H1 (cell line): Measurements from ENCODE around the gene UBR2. TPM values are rescaled to one million over a fixed set of nuclear protein-coding genes. Genes with fewer than 3 reads are reported as not detected.

Source experiments
- CTCF ChIA-PET: fragments of 300-600 bp; sonication (Branson Sonifier 250); formaldehyde crosslinking; loops from one replicate; lab custom pipeline; 2021; ENCODE audit not compliant: partially characterized antibody; lab: Charles Lee
- POLR2A ChIA-PET: fragments of 300-600 bp; sonication (Branson Sonifier 250); formaldehyde crosslinking; loops from one replicate; lab custom pipeline; 2021; ENCODE audit warnings: inconsistent platforms; ENCODE audit not compliant: partially characterized antibody; lab: Charles Lee
- DNase-seq, 2 experiments: peaks; one replicate each; pipeline versions ENCODE4 v3.0.0 to v3.0.0-alpha.2; 2010 to 2022; ENCODE audit warnings: low spot score in 2 of 2, low read depth in 1 of 2, mixed read lengths in 1 of 2
- FAIRE-seq: peaks from 2 replicates; lab custom pipeline; 2011; peaks lifted over from hg19 to GRCh38; lab: Jason Lieb, UNC
- H2AFZ ChIP-seq: 2 replicates; pipeline ENCODE4 v1.8.1; 2012; ENCODE audit warnings: low read length, inconsistent platforms
- H2AK5ac ChIP-seq: 2 replicates; pipeline ENCODE4 v1.6.1; 2013; ENCODE audit warnings: low read depth, low read length
- H2BK120ac ChIP-seq: replicated peaks from 2 replicates; pipeline ENCODE3; 2013; ENCODE audit warnings: low read depth, low read length, inconsistent platforms
- H2BK12ac ChIP-seq: 2 replicates; pipeline ENCODE4 v1.6.1; 2013; ENCODE audit warnings: low read depth, low read length
- H2BK15ac ChIP-seq: 2 replicates; pipeline ENCODE4 v1.6.1; 2013; ENCODE audit warnings: low read length
- H2BK20ac ChIP-seq: 2 replicates; pipeline ENCODE4 v1.6.1; 2013; ENCODE audit warnings: low read length
- H2BK5ac ChIP-seq: 2 replicates; pipeline ENCODE4 v1.6.1; 2013; ENCODE audit warnings: low read depth, low read length
- H3K14ac ChIP-seq: 2 replicates; pipeline ENCODE4 v1.6.1; 2013; ENCODE audit warnings: inconsistent platforms; ENCODE audit not compliant: insufficient read length
- H3K18ac ChIP-seq: 2 replicates; pipeline ENCODE4 v1.6.1; 2013; ENCODE audit warnings: low read length; ENCODE audit errors: extremely low read depth
- H3K23ac ChIP-seq: 2 replicates; pipeline ENCODE4 v1.6.1; 2013; ENCODE audit warnings: inconsistent platforms; ENCODE audit not compliant: insufficient read length
- H3K23me2 ChIP-seq: 2 replicates; pipeline ENCODE4 v1.6.1; 2013; ENCODE audit warnings: low read depth, low read length
- H3K27ac ChIP-seq: 2 replicates; pipeline ENCODE4 v1.6.1; 2011; ENCODE audit warnings: low read depth, low read length, inconsistent platforms
- H3K27me3 ChIP-seq, 4 experiments: replicated peaks in 1 of 4; 1 replicate in 1 of 4; 2 replicates in 3 of 4; pipeline versions ENCODE4 v1.6.1 to v1.8.1; 2011 to 2013; ENCODE audit warnings: low read length in 3 of 4, mild to moderate bottlenecking in 3 of 4, inconsistent platforms in 2 of 4, mixed read lengths in 2 of 4, moderate library complexity in 1 of 4; ENCODE audit not compliant: control insufficient read depth in 3 of 4, insufficient read depth in 3 of 4; ENCODE audit errors: extremely low read depth in 1 of 4
- H3K36me3 ChIP-seq, 4 experiments: 2 replicates each; pipeline versions ENCODE4 v1.6.1 to v1.8.1; 2011 to 2013; ENCODE audit warnings: mild to moderate bottlenecking in 4 of 4, low read length in 3 of 4, moderate library complexity in 2 of 4, control low read depth in 1 of 4, inconsistent platforms in 1 of 4; ENCODE audit not compliant: insufficient read depth in 4 of 4, control insufficient read depth in 2 of 4
- H3K4ac ChIP-seq: replicated peaks from 2 replicates; pipeline ENCODE3; 2013; ENCODE audit warnings: low read length, low read depth, mixed read lengths, inconsistent platforms; ENCODE audit not compliant: insufficient read length
- H3K4me1 ChIP-seq, 4 experiments: replicated peaks in 1 of 4; 1 replicate in 1 of 4; 2 replicates in 3 of 4; pipeline versions ENCODE4 v1.6.1 to v1.8.1; 2011 to 2013; ENCODE audit warnings: low read length in 3 of 4, inconsistent platforms in 2 of 4, mixed read lengths in 1 of 4; ENCODE audit not compliant: insufficient read depth in 4 of 4, control insufficient read depth in 3 of 4
- H3K4me2 ChIP-seq, 2 experiments: 2 replicates each; pipeline versions ENCODE4 v1.6.1 to v1.8.1; 2011 to 2013; ENCODE audit warnings: low read depth in 2 of 2, low read length in 2 of 2, control low read depth in 1 of 2, inconsistent platforms in 1 of 2, mild to moderate bottlenecking in 1 of 2; ENCODE audit not compliant: insufficient read depth in 1 of 2
- H3K4me3 ChIP-seq, 4 experiments: fragments of 200-600, 300-600 bp in 1 of 4; sonication (generic), shearing (Covaris generic), sonication (Bioruptor Twin) in 1 of 4; 2 replicates each; pipeline versions ENCODE4 v1.5.1 to v1.8.1; 2011 to 2016; ENCODE audit warnings: low read length in 4 of 4, low read depth in 3 of 4, control low read depth in 2 of 4, inconsistent platforms in 2 of 4, mild to moderate bottlenecking in 2 of 4, mixed read lengths in 1 of 4, moderate library complexity in 1 of 4; ENCODE audit not compliant: insufficient read depth in 2 of 4; ENCODE audit errors: extremely low read depth in 1 of 4
- H3K56ac ChIP-seq: replicated peaks from 2 replicates; pipeline ENCODE3; 2013; ENCODE audit warnings: low read depth, mild to moderate bottlenecking, mixed read lengths, low read length, inconsistent platforms; ENCODE audit not compliant: insufficient read length
- H3K79me1 ChIP-seq: 2 replicates; pipeline ENCODE4 v1.6.1; 2013; ENCODE audit warnings: low read depth, low read length, control low read depth
- H3K79me2 ChIP-seq, 2 experiments: 2 replicates each; pipeline versions ENCODE4 v1.6.1 to v1.8.1; 2012 to 2013; ENCODE audit warnings: low read length in 2 of 2, mild to moderate bottlenecking in 2 of 2, inconsistent platforms in 1 of 2; ENCODE audit not compliant: insufficient read depth in 2 of 2, control insufficient read depth in 1 of 2
- H3K9ac ChIP-seq, 4 experiments: replicated peaks in 1 of 4; 1 replicate in 1 of 4; 2 replicates in 3 of 4; pipeline versions ENCODE4 v1.6.1 to v1.8.1; 2011 to 2013; ENCODE audit warnings: low read depth in 3 of 4, low read length in 3 of 4, control low read depth in 2 of 4, mild to moderate bottlenecking in 2 of 4, moderate library complexity in 2 of 4, inconsistent platforms in 1 of 4; ENCODE audit errors: extremely low read depth in 1 of 4
- H3K9me3 ChIP-seq, 2 experiments: 2 replicates each; pipeline versions ENCODE4 v1.6.1 to v1.8.1; 2012 to 2013; ENCODE audit warnings: mild to moderate bottlenecking in 2 of 2, moderate library complexity in 2 of 2, control low read depth in 1 of 2, inconsistent platforms in 1 of 2, low read depth in 1 of 2, low read length in 1 of 2, mixed read lengths in 1 of 2; ENCODE audit not compliant: insufficient read depth in 2 of 2
- H4K20me1 ChIP-seq, 2 experiments: replicated peaks in 1 of 2; 2 replicates each; pipeline versions ENCODE3 to v1.8.1; 2011 to 2013; ENCODE audit warnings: inconsistent platforms in 2 of 2, low read length in 2 of 2, mild to moderate bottlenecking in 1 of 2; ENCODE audit not compliant: insufficient read depth in 2 of 2, control insufficient read depth in 1 of 2
- H4K5ac ChIP-seq: 2 replicates; pipeline ENCODE4 v1.6.1; 2013; ENCODE audit warnings: low read length, low read depth, mixed read lengths, inconsistent platforms; ENCODE audit not compliant: insufficient read length
- H4K8ac ChIP-seq: 2 replicates; pipeline ENCODE4 v1.8.0; 2013; ENCODE audit warnings: mild to moderate bottlenecking, moderate library complexity, low read length, inconsistent platforms; ENCODE audit not compliant: insufficient read depth; ENCODE audit errors: extremely low read depth
- H4K91ac ChIP-seq: replicated peaks from 2 replicates; pipeline ENCODE3; 2013; ENCODE audit warnings: low read length, mixed read lengths, inconsistent platforms; ENCODE audit not compliant: insufficient read length
- ASH2L ChIP-seq: fragments of 200-600, 300-600 bp; sonication (generic); IDR thresholded peaks from one replicate; pipeline ENCODE4 v1.7.1; 2017; ENCODE audit warnings: low read length
- BRCA1 ChIP-seq: IDR thresholded peaks from 2 replicates; pipeline ENCODE4 v1.6.1; 2012; ENCODE audit warnings: low read depth, low read length, improper control_type of control experiment
- CBX5 ChIP-seq: fragments of 300-800, 300-1000 bp; sonication (generic); IDR thresholded peaks from 2 replicates; pipeline ENCODE4 v1.7.1; 2016; ENCODE audit warnings: antibody characterized with exemption, low read length, low read depth
- CHD2 ChIP-seq: IDR thresholded peaks from 2 replicates; pipeline ENCODE4 v1.6.1; 2012; ENCODE audit warnings: low read length, improper control_type of control experiment
- CTCF ChIP-seq, 3 experiments: IDR thresholded peaks; 1 replicate in 2 of 3; 2 replicates in 1 of 3; pipeline versions ENCODE4 v1.5.1 to v1.6.1; 2011; ENCODE audit warnings: low read length in 3 of 3, mild to moderate bottlenecking in 3 of 3, inconsistent platforms in 2 of 3, low read depth in 1 of 3, moderate library complexity in 1 of 3; ENCODE audit not compliant: insufficient read depth in 1 of 3; ENCODE audit errors: control extremely low read depth in 1 of 3
- E2F6 ChIP-seq: IDR thresholded peaks from 2 replicates; pipeline ENCODE4 v1.6.1; 2012; ENCODE audit warnings: inconsistent platforms
- EP300 ChIP-seq, 2 experiments: IDR thresholded peaks; 1 replicate in 1 of 2; 2 replicates in 1 of 2; pipeline ENCODE4 v1.6.1; 2011 to 2012; ENCODE audit warnings: low read depth in 2 of 2, low read length in 2 of 2, mild to moderate bottlenecking in 2 of 2, borderline replicate concordance in 1 of 2, inconsistent platforms in 1 of 2, moderate library complexity in 1 of 2
- EZH2 ChIP-seq: fragments of 200-600 bp; sonication (generic); IDR thresholded peaks from 2 replicates; pipeline ENCODE4 v1.7.1; 2012; ENCODE audit warnings: low read depth, mild to moderate bottlenecking, moderate library complexity, low read length, inconsistent platforms; ENCODE audit not compliant: severe bottlenecking
- KDM5A ChIP-seq: fragments of 200-600 bp; IDR thresholded peaks from 2 replicates; pipeline ENCODE4 v1.7.1; 2012; ENCODE audit warnings: mild to moderate bottlenecking, low read length, inconsistent platforms, mixed read lengths
- WGBS, 2 experiments: shearing (Covaris generic) in 1 of 2; methylation state at CpG; one replicate each; pipeline versions ENCODE4 v1.1.6 to v1.1.7; 2013 to 2015; ENCODE audit warnings: low lambda C conversion rate in 2 of 2, mixed read lengths in 2 of 2, inconsistent platforms in 1 of 2, low coverage in 1 of 2, missing lambda C conversion rate in 1 of 2; ENCODE audit not compliant: insufficient replicate concordance in 2 of 2, insufficient coverage in 1 of 2, insufficient read length in 1 of 2; ENCODE audit errors: extremely low coverage in 1 of 2, missing lambda C conversion rate in 1 of 2; 5-methylcytosine and 5-hydroxymethylcytosine counted together
- polyA plus RNA-seq, 7 experiments: library from polyadenylated mRNA; depleted of rRNA in 3 of 7; stranded (reverse) in 5 of 7; unstranded in 2 of 7; fragments of >200 nt in 5 of 7; fragments of 200-250 nt in 2 of 7; gene quantifications; 1 replicate in 5 of 7; 2 replicates in 1 of 7; 4 replicates in 1 of 7; pipeline versions ENCODE4 v1.2.1 to v1.2.3, GENCODE V29; 2011 to 2013; ENCODE audit warnings: missing spikeins in 2 of 7, mixed read lengths in 2 of 7
- total RNA-seq: library from RNA; stranded (reverse); fragmentation: NEBNext Ultra II Directional; extraction: Animal tissue kit (Norgen Biotek cat#: 25700); gene quantifications from 2 replicates; pipeline ENCODE4 v1.2.1, GENCODE V29; 2021
- TF ChIP-seq, protein P1 (sequence below): IDR thresholded peaks from 2 replicates; pipeline ENCODE4 v1.6.1; 2012; ENCODE audit warnings: inconsistent platforms

UBR2 gene
- total and polyA plus RNA-seq, 2 of the 8 experiments (the other 6 are each of a cell fraction or from before 2014, with no cell fraction given), result 6.5 to 19.5 TPM

GRCh38 chr6:42702200-42702599, 138.4 kb downstream of the UBR2 start:
- Histone ChIP-seq H2BK12ac (no peak overlapping the region), H3K18ac (no peak overlapping the region), H3K4ac (no peak overlapping the region), H3K9ac (no peak overlapping the region), H4K8ac (no peak overlapping the region), H3K27ac (no peak overlapping the region), H3K79me2 (no peaks in the 10 kb centered on the region), H2BK20ac (no peak overlapping the region), H3K4me2 (no peak overlapping the region), H3K23me2 (peaks cover 2% of the 10 kb centered on the region; the same call in 1 of the 2 replicates), H4K5ac (no peak overlapping the region), H3K14ac (no peak overlapping the region), H3K27me3 (no peaks in the 10 kb centered on the region), H2AFZ (no peak overlapping the region), H4K91ac (no peak overlapping the region), H2BK5ac (no peak overlapping the region), H2AK5ac (no peak overlapping the region), H4K20me1 (no peaks in the 10 kb centered on the region), H3K4me3 (no peak overlapping the region), H3K56ac (no peak overlapping the region), H3K23ac (no peak overlapping the region), H3K36me3 (no peaks in the 10 kb centered on the region), H3K79me1 (no peaks in the 10 kb centered on the region), H2BK15ac (no peak overlapping the region), H2BK120ac (no peak overlapping the region), H3K9me3 (no peaks in the 10 kb centered on the region), H3K4me1 (peaks cover 0 to 6% (median 1%) of the 10 kb centered on the region in 4 experiments; a peak in 3 of 7 replicates)
- ChIA-PET POLR2A (interaction anchor here (0.7 to 2.8 kb wide), 5 partner anchors 13 to 188 kb away, joined by 3 to 9 read pairs (median 3); partner anchors contain the start of gene RPL7L1), CTCF (interaction anchor here (1.0 to 6.1 kb wide), 2 partner anchors 26 to 40 kb away, joined by 4 to 41 read pairs; no protein-coding TSS in a partner anchor)
- FAIRE-seq (no peak), DNase-seq (no peak)
- 78% methylated on average over 2 of the region's 2 CpGs; no CpG with 5 or more reads in 1 of the 2 experiments for WGBS, 2 experiments
- TF ChIP-seq ASH2L (no peak), E2F6 (no peak), KDM5A (no peak), CHD2 (no peak), CBX5 (no peak), EZH2 (no peak), EP300 (IDR thresholded peaks at IDR 0.05; ENCODE audit: borderline replicate concordance in 1 of 2, low read depth in 2 of 2, low read length in 2 of 2) (no peak), BRCA1 (no peak), CTCF (IDR thresholded peaks at IDR 0.05; ENCODE audit: control extremely low read depth in 1 of 3, insufficient read depth in 1 of 3, low read depth in 1 of 3, low read length in 3 of 3) (no peak)
- TF ChIP-seq, protein P1, sequence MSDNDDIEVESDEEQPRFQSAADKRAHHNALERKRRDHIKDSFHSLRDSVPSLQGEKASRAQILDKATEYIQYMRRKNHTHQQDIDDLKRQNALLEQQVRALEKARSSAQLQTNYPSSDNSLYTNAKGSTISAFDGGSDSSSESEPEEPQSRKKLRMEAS, result no peak
